GM21529 (cell line): ENCODE data around the gene ABCC5.

Experiments
- ATAC-seq: cut with Tn5 transposase; IDR thresholded peaks from one replicate; pipeline ENCODE4 v1.9.1; 2021; ENCODE audit not compliant: unreplicated experiment

Gene ABCC5

DNA sequence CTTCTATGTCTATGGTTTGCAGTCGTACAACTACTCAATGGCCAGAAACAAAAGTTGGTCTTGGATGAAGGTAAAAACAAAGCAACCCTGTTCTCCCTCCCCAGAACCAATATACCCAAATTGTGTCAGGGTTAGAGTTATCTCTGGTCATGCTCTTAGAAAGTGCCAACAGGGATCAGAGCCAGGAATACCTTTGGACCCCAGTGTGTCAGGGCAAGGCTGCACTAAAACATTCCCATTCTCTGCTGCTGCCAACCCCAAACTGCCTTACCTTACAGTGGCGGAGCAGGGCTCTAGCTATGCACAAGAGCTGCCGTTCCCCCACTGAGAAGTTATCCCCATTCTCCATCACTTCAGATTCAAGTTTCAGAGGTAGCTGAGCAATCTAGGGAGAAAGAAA, 90.6 kb downstream of the ABCC5 start:
- no peak for ATAC-seq

DNA sequence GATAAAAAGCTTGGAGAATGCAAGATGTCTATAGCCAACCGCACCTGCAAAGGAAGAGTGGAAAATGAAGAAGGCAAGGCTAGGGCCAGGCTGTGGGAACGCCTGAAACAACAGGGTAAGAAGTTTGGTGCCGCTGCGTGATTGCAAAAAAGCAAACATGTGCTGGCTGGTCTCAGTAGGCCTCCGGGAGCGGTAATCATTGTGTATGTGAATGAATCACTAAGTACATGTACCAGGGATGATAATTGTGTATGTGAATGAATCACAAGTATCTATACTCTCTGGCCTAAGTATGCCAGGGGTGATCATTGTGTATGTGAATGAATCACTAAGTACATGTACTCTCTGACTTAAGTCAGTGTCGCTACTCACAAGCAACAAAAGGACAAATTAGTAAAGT, 92.7 kb downstream of the ABCC5 start:
- ATAC-seq, result no peak

DNA sequence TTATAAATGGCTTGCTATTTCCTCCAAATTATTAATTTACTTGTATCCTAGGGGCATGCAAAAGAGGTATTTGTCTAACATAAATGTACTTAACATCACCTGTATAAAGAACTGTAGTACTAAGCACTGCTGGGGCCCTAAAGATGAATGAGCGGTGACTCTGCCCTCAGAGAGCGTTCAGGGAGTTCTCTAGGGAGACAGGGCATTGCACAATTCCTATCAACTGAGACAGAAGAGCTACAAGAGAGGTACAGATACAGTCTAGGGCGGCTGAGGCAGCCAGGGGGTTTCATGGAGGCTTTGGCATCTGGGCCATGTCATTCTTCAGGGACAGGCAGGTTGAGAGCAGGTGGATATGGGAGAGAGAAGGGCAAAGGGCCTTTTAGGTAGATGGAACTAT, 93.1 kb downstream of the ABCC5 start:
- ATAC-seq, result no peak

DNA sequence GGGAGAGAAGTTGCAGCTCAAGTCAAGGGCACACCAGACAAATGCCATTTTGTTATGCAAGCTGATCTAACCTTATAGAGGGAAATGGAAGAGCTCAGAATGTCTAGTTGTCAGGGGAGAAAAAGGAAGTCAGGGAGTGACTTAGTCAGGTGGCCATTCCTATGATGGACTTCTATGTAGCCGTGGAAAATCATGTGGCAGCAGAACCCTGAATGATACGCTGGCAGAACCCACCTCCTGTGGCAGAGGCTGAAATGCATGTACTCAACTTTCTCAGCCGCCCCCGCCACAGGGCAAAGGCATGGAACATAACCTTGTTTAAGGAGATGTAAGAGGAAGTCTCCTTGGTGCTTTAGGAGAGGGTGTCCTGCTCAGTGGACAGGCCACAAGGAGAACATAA, 95.3 kb downstream of the ABCC5 start:
- ATAC-seq, result no peak

- no peak for ATAC-seq
Observed at GRCh38 chr3:183921096-183921495, 96.6 kb downstream of the ABCC5 start.

DNA sequence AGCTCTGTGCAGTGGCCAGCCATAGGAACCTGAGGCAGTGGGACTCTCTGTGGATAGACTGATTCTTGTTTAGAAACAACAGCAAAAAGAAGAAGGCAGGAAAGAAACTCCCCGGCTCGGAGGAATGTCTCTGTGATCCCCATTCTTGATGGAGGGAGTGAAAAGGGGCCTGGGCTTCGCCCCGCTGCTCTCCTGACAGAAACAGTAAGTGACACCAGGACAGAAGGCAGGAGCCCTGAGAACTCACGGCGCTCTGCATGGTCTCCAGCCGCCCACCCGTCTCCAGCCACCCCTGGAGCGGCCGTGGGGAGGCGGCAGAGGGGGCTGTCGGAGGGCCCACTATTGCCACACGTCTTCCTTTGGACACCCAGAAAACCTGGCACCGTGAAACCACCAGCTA, 97.3 kb downstream of the ABCC5 start:
- ATAC-seq, result no peak

GRCh38 chr3:183918178-183918577, 99.5 kb downstream of the ABCC5 start:
- ATAC-seq, result no peak

DNA sequence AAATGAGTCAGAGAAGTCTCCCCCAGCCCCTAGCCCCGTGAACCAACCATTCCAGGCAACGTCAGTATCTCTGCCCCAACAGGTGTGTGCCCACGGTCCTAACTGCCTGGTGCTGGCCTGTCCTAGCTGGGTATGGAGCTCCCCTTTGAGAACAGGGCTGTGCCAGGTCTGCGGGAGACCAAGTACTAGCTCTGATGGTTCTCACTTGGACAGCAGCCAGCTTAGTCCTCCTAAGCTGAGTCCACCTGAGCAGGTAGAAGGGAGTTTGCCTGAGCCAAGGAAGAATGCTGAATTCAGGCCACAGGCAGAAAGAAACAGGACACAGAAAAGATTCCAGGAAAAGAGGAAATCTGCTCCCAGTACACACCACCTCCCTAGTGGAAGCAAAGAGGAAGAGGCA, 99.9 kb downstream of the ABCC5 start:
- ATAC-seq, result no peak

DNA sequence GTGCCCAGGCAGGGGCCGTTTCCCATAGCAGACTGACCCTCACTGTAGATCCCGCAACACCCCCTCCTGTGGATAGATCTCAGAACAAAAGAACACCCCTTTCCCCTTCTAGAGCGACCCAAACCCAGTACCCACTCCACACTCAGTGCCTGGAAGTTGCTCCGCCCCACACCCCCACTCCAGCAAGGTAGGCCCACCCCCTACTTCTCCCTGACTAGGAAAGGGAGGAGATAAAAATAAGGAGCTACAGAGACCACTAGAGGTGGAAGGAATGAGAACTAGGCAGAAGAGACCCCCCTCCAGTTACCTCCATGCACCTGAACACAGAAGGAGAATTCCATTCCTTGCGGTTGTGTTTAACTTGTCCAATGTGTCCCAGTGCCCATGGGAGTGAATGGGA, 102.8 kb downstream of the ABCC5 start:
- ATAC-seq, result no peak

DNA sequence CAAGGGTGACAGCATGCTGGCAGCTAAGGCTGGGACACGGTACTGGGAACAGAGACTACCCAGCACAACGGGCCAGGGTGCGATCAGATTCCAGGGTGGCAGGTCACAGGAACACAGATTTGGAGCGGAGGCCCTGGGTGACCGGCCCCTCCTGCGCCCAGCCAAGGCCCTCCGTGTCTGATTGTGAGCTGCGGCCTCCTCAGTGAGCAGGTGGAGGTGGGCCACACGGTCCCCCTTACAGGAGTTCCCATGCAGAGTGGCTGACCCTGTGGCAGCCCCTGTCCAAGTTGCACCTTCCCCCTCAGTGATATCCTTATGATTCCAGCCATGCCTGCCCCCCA, 104.1 kb downstream of the ABCC5 start:
- no peak for ATAC-seq

- ATAC-seq, result no peak
Observed at GRCh38 chr3:183912895-183913579, 104.6 kb downstream of the ABCC5 start.

DNA sequence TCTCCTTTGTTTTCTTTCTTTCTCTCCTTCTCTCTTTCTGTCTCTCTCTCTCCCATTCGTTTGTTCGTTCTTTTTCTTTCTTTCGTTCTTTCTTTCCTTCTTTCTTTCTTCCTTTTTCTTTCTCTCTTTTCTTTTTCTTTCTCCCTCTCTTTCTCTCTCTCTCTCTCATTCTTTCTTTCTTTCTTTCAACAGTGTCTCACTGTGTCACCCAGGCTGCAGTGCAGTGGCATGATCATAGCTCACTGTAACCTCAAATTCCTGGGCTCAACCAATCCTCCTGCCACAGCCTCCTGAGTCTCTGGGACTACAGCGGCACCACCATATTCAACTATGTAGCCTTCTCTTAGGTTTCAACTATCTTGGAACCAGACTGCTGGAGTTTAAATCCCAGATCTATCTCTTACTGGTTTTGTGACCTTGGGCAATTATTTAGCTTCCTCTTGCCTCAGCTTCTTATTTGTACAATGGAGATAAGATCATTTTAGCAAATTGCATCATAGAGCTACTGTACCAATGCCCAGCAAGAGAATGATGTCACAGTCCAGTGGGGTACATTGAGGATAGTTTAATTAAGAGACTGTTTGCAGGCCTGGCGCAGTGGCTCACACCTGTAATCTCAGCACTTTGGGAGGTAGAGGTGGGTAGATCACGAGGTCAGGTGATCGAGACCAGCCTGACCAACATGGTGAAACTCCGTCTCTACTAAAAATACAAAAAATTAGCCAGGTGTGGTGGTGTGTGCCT, 105.7 kb downstream of the ABCC5 start:
- no peak for ATAC-seq

DNA sequence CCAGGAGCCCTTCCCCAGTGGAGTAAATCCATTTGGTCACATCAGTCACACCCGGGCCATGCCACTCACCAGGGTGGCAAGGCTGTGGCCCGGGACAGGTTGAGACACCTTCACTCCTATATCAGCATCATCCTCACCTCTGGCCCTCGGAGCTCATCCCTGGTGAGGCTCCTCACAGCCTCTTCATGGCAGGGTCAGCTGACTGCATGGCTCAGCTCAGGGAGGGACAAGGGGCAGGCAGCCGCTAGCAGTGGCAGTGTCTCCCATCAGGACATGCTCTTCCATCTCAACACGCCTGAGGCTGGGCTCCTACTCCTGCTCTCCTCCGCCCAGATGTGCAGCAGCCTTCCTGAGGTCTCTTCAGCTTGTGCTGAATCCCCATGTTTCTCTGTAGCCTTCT, 106.6 kb downstream of the ABCC5 start:
- ATAC-seq, result no peak

- ATAC-seq, result no peak
Observed at GRCh38 chr3:183909030-183909600, 108.6 kb downstream of the ABCC5 start.

DNA sequence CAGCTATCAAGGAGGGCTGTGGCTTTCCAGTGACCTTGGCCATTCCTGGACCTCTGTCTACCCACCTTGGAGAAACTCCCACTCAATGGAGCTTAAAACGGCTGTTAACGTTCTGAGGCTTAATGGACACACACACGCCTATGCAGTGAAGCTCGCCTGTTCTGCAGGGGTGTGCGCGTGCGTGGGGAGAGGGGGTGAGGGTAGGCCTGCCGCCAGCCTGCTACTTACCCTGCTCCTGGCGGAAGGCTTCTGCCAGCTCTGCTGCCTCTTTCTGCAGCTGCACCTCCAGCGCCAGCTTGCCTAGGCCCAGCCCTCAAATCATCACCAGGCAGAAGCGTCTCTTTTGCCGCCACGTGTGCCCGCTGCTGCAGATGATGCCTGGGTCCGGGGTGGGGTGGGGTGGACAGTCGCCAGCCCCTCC, 109.8 kb downstream of the ABCC5 start:
- ATAC-seq, result no peak

GRCh38 chr3:183907176-183907575, 110.5 kb downstream of the ABCC5 start:
- no peak for ATAC-seq

DNA sequence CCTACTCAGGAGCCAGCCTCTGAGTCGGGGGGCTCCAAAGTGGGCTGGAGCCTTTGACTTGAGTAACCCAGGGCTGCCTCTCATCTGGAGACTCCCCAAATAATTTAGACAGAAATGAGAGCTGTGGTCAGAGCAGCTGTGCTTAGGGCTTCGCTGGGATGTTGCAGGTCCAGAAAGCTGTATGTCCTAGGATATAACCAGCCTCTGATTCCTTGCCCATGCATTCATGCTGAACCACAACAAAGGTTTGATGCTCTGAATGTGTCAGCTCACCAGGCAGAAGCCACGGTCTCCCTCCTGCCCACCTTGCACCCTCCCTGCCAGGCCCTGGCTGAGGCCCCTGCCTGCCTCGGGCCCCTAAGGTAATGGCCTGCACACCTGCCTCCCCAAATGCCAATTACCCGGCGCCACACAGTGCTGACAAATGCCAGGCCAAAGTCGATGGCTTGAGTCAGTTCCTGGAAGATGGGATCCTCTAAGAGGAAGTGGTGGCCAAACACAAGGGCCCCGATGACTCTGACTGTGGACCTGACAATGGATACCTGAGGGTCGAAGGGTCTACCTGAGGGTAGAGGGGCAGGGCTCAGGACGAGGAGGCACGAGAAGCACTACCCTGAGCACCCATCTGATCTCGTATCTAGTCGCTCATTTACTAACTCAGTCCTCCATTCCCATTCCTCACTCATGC, 111.3 kb downstream of the ABCC5 start:
- no peak for ATAC-seq

- ATAC-seq, result no peak
Observed at GRCh38 chr3:183904833-183905780, 112.6 kb downstream of the ABCC5 start.

GRCh38 chr3:183898028-183898431, 119.7 kb downstream of the ABCC5 start:
- ATAC-seq, result no peak

DNA sequence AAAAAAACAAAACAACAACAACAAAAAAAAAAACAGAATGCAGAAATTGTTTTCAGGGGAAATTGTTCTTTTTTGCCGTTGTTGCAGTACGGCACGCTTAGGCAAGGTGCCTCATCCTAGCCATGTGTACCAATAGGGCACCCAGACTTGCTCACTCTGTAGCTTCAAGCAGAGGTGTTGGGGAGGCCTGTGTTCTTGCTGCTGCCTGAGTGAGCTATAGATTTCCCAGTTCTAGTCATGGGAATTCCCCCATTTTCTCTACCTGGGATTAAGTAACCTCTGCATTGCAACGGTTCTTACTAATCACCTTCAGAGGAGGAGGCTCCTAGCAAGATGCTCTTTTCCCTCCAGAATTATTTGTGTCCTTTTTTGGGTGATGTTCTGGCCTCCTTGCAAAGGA, 120.1 kb downstream of the ABCC5 start:
- no peak for ATAC-seq

GRCh38 chr3:183896610-183897009, 121.1 kb downstream of the ABCC5 start:
- no peak for ATAC-seq
